Activated CD8-positive, alpha-beta T cell treated with anti-CD3 and anti-CD28 coated beads, Interleukin-2, amount 10 ng/mL, durations not matched to agents 7 days and 5 days (primary cell): ENCODE data around the gene HEMGN. TPM values are rescaled to one million over a fixed set of nuclear protein-coding genes. Genes with fewer than 3 reads are reported as not detected.
"Not testable (repeated sequence)": the region's sequence is repeated elsewhere in the genome, so short reads cannot be mapped to it uniquely, and the experiment has no call there.

Source experiments
- ATAC-seq: fragments of 150-1000 bp; cut with Tn5 transposase; one replicate; pipeline ENCODE4 v1.10.0; 2021; ENCODE audit warnings: moderate library complexity
- CTCF ChIA-PET: fragments of 350-600 bp; sonication (Branson Sonifier 250); formaldehyde crosslinking; loops from one replicate; lab custom pipeline; 2021; ENCODE audit warnings: antibody characterized with exemption; lab: Charles Lee
- POLR2A ChIA-PET: fragments of 350-600 bp; sonication (Branson Sonifier 250); formaldehyde crosslinking; loops from one replicate; lab custom pipeline; 2021; ENCODE audit warnings: antibody characterized with exemption; lab: Charles Lee
- DNase-seq: peaks from one replicate; pipeline ENCODE4 v3.0.0-alpha.2; 2020
- H3K27ac Mint-ChIP-seq: one replicate; pipeline ENCODE4 v1.8.0; 2021; ENCODE audit warnings: mild to moderate bottlenecking, mixed read lengths
- H3K27me3 Mint-ChIP-seq: one replicate; pipeline ENCODE4 v1.8.0; 2021; ENCODE audit warnings: low read depth, mixed read lengths
- H3K36me3 Mint-ChIP-seq: one replicate; pipeline ENCODE4 v1.8.0; 2021; ENCODE audit warnings: low read depth, mixed read lengths
- H3K4me1 Mint-ChIP-seq: one replicate; pipeline ENCODE4 v1.8.0; 2021; ENCODE audit warnings: low read depth, mixed read lengths
- H3K4me3 Mint-ChIP-seq: one replicate; pipeline ENCODE4 v1.8.0; 2021; ENCODE audit warnings: mild to moderate bottlenecking, mixed read lengths
- H3K9me3 Mint-ChIP-seq: one replicate; pipeline ENCODE4 v1.8.0; 2022; ENCODE audit warnings: mixed read lengths; ENCODE audit not compliant: insufficient read depth
- total RNA-seq, 2 experiments: library from RNA; stranded (reverse); gene quantifications; one replicate each; pipeline ENCODE4 v1.2.3, GENCODE V29; 2021

HEMGN gene
- total RNA-seq, 2 experiments from 2014 or later = 1.2 to 1.6 TPM

DNA sequence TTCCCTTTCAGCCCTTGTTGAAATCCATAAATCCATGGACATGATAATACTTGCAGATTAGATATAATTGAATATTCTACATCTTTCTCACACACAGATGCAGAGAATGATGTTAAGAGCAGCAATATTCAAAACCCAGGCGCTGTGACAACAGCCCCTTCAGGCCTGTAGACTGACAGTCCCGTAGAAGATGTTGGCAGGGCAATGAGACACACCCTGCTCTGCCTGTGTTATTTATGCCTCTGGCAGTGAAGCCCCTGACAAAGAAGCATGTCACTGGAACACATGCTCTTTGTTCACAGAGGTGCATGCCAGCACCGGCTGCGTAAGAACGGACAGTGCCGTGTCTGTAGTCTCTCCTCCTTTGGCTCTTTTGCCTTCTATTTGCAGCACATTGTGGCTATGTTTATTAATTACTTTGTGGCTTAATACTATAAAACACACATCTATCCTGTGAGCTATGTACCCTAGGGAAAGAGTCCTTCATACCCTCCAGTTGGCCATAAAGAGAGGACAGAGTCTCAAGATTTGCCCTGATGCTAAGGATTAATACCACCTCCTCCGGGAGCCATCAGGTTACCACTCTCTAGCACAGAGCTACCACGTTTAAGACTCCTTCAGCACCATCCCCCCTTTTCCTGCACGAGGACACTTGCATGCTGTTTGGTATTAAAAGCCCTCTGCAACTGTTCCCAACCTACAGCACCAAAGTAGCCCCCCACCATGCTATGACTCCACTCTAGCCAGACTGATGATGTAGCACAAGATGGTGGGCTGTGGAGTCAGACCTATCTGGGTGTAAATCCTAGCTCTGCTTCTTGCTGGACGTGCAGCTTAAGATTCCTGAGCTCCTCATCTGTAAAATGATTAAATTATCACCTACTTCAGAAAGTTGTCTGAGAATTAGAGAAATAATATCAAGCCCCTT is 43.2 kb upstream of the HEMGN start:
- ChIA-PET CTCF (interaction anchor here (0.8 to 4.3 kb wide), 8 partner anchors 10 to 59 kb away, joined by 3 to 58 read pairs (median 5); partner anchors contain the start of genes HEMGN and TRMO), POLR2A (interaction anchor here (0.6 to 10.3 kb wide), 3 partner anchors 59 to 89 kb away, joined by 3 to 110 read pairs (median 3); partner anchors contain the start of genes NANS and TRMO)
- ATAC-seq = no peak
- no peak for DNase-seq
- Mint-ChIP-seq H3K36me3 (peaks cover 9% of the 10 kb centered on the region), H3K4me1 (peaks cover 30% of the 10 kb centered on the region), H3K9me3 (no peaks in the 10 kb centered on the region), H3K27me3 (no peaks in the 10 kb centered on the region), H3K27ac (no peak overlapping the region), H3K4me3 (peak overlapping the region; percentile 84)

DNA sequence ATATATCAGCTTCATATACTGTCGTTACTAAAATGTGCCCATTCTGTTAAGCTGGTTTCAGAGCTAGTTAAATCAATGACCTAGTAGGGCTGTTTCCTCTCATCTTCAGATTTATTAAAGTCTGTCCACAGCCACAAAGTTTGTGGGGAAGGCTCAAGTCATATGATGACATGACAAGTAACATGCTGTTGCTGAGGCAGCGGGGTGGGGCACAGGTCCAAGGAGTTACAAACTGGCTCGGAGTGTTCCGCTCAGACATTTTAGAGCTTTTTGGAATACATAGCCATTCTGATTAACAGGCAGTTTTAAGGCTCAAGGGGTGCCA is 42.5 kb upstream of the HEMGN start:
- ChIA-PET POLR2A (interaction anchor here (10.3 kb wide), 1 partner anchor 59 kb away, joined by 110 read pairs; the partner anchor contains the start of gene TRMO), CTCF (interaction anchor here (0.6 to 2.0 kb wide), 6 partner anchors 11 to 90 kb away, joined by 3 to 21 read pairs (median 4); partner anchors contain the start of gene TRMO)
- H3K27ac Mint-ChIP-seq = no peak overlapping the region
- DNase-seq = no peak
- H3K27me3 Mint-ChIP-seq = no peaks in the 10 kb centered on the region
- peaks cover 3% of the 10 kb centered on the region for H3K36me3 Mint-ChIP-seq
- no peaks in the 10 kb centered on the region for H3K9me3 Mint-ChIP-seq
- ATAC-seq = no peak
- H3K4me1 Mint-ChIP-seq = peaks cover 24% of the 10 kb centered on the region
- no peak overlapping the region for H3K4me3 Mint-ChIP-seq

DNA sequence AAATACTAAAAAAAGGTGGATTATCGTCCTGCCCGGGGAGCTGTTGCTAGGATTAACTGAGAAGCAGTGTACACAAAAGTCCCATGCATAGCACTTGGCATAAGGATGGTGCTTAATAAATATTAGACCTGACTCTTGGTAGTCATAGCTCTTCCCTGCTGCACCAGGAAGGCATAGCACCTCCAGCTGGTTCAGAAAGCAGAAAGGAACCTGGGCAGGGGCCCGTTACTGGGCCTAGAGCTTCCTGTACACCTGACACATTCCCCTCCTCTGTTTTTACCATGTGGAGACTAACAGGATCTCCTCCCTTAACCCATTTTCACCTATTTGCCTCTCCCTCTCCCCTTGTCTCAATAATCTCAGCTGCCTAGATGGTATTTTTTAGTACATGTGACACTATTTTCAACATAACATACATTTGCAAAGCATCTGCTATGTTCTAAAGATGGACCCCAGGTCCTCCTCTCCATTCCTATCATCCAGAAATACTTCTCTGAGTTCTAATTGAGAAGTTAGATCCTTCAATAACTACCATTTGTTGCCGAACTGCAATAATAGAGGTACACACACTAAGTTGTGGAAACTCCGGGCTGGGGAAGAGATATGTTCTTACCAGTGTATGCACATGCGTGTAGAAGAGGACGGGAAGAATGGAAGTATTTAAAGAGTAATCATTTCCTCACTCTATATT is 42.0 kb upstream of the HEMGN start:
- DNase-seq (no peak), ATAC-seq (no peak)
- H3K27ac Mint-ChIP-seq = no peak overlapping the region
- H3K4me1 Mint-ChIP-seq = peaks cover 22% of the 10 kb centered on the region
- CTCF ChIA-PET = interaction anchor here (0.6 to 2.0 kb wide), 9 partner anchors 10 to 90 kb away, joined by 3 to 21 read pairs (median 4); partner anchors contain the start of gene TRMO
- POLR2A ChIA-PET = interaction anchor here (0.8 to 10.3 kb wide), 3 partner anchors 10 to 58 kb away, joined by 3 to 110 read pairs (median 3); partner anchors contain the start of gene TRMO
- no peaks in the 10 kb centered on the region for H3K27me3 Mint-ChIP-seq
- no peaks in the 10 kb centered on the region for H3K36me3 Mint-ChIP-seq
- no peak overlapping the region for H3K4me3 Mint-ChIP-seq
- no peaks in the 10 kb centered on the region for H3K9me3 Mint-ChIP-seq

DNA sequence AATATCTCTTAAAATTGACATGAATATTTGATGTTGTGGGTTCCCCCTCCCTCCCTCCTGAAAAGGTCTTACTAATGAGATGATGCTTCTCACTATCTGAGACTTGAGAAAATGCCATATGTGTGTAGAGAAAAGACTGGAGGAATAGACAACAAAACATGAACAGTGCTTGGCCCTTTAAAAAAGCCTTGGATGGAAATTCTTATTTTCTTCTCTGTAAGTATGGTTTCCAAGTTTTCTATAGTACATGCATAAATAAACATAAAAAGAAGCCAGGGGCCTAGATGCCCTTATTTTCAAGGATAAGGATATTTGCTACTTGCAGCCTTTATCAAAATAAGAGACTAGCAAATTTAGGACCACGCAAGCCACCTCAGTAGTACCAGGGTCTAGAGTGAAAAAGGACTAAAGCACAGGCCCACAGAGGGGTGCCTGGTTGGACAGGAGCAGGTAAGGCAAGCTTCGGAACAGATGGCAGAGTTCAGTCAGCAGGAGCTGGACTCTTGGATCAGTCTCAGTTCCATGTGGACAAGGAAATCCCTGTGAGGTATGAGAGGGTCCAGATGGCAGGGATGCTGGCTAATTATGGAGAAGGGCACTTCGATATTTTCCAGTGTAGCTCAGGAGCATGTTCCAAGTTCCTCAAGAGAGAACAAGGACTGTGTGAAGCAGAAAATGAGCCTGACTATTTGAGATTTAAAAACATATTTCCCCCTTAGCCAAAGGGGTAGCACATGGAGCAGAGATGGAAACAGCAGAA is 40.6 kb upstream of the HEMGN start:
- Mint-ChIP-seq H3K4me3 (no peak overlapping the region), H3K27me3 (no peaks in the 10 kb centered on the region), H3K36me3 (no peaks in the 10 kb centered on the region), H3K9me3 (no peaks in the 10 kb centered on the region), H3K27ac (no peak overlapping the region), H3K4me1 (peaks cover 22% of the 10 kb centered on the region)
- ATAC-seq (no peak), DNase-seq (no peak)
- POLR2A ChIA-PET = interaction anchor here (10.3 kb wide), 1 partner anchor 57 kb away, joined by 110 read pairs; the partner anchor contains the start of gene TRMO
- CTCF ChIA-PET = interaction anchor here (0.9 to 2.0 kb wide), 5 partner anchors 24 to 76 kb away, joined by 3 to 21 read pairs (median 5); partner anchors contain the start of gene TRMO

DNA sequence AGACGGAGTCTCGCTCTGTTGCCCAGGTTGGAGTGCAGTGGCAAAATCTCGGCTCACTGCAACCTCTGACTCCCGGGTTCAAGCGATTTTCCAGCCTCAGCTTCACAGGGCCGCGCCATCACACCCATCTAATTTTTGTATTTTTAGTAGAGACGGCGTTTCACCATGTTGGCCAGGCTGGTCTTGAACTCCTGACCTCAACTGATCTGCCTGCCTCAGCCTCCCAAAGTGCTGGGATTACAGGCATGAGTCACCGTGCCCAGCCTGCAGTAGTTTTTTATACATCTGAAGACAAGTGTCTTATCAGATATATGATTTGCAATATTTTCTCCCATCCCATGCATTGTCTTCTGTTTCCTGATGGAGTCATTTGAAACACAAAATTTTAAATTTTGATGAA is 38.7 kb upstream of the HEMGN start:
- POLR2A ChIA-PET, ATAC-seq, H3K27ac Mint-ChIP-seq, H3K36me3 Mint-ChIP-seq, H3K9me3 Mint-ChIP-seq, CTCF ChIA-PET, H3K27me3 Mint-ChIP-seq, DNase-seq, H3K4me3 Mint-ChIP-seq: not testable (repeated sequence)
- peaks cover 13% of the 10 kb centered on the region for H3K4me1 Mint-ChIP-seq

DNA sequence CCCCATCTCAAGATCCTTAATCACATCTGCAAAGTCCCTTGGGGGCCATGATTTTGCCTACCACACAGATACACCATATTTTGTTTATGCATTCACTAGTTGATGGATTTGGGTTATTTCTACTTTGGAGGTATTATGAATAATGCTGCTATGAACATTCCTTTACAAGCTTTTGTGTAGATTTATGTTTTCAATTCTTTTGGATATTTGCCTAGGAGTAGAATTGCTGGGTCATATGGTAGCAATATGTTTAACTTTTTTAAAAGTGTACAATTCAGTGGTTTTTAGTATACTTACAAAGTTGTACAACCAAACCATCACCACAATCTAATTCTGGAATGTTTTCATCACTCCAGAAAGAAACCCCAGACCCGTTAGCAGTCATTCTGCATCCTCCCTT is 37.4 kb upstream of the HEMGN start:
- H3K4me3 Mint-ChIP-seq = no peak overlapping the region
- POLR2A ChIA-PET = no interaction called here

DNA sequence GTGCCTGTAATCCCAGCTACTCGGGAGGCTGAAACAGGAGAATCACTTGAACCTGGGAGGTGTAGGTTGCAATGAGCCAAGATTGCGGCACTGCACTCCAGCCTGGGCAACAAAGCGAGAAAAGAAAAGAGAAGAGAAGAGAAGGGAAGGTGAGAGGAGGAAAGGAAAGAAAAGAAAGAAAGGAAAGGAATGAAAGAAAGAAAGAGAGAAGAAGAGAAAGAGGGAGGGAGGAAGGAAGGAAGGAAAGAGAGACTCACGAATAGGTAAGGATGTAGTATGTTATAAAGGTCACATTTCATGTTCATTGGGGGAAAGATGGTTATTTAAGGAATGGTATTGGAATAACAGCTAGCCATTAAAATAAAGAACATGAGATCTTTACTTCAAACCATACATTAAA is 34.8 kb upstream of the HEMGN start:
- Mint-ChIP-seq H3K27me3 (peaks cover 4% of the 10 kb centered on the region), H3K36me3 (no peaks in the 10 kb centered on the region), H3K27ac (no peak overlapping the region), H3K9me3 (no peaks in the 10 kb centered on the region), H3K4me3 (no peak overlapping the region), H3K4me1 (peaks cover 12% of the 10 kb centered on the region)
- CTCF ChIA-PET = interaction anchor here (1.5 to 2.2 kb wide), 5 partner anchors 9 to 83 kb away, joined by 3 to 12 read pairs (median 5); partner anchors contain the start of gene TRMO
- ATAC-seq = no peak
- DNase-seq = no peak
- POLR2A ChIA-PET = interaction anchor here (2.3 kb wide), 1 partner anchor 11 kb away, joined by 15 read pairs; the partner anchor contains the start of gene ANP32B

More for the DNA sequence above, 37.4 kb upstream of the HEMGN start:
- H3K27me3 Mint-ChIP-seq = peaks cover 4% of the 10 kb centered on the region
- DNase-seq = no peak
- no peak overlapping the region for H3K27ac Mint-ChIP-seq
- peaks cover 10% of the 10 kb centered on the region for H3K4me1 Mint-ChIP-seq
- H3K36me3 Mint-ChIP-seq = no peaks in the 10 kb centered on the region
- no peak for ATAC-seq
- H3K9me3 Mint-ChIP-seq = no peaks in the 10 kb centered on the region
- CTCF ChIA-PET = no interaction called here

DNA sequence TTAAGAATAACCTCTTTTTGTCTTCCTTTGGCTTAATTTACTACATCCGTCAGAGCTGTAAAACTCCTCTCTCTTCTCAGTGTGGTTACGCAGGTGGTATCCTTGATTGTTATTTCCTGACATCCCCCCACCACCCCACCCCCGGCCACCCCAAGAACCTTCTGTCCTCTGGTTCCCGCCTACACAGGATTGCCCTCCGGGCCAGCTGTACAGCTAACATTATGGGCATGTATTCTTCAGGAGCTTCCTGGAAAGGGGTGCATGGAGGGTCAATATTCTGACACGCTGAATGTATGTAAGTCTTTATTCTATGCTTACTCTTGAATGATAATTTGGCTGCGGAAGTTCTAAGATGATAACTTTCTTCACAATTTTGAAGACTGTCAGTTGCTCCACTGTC is 32.2 kb upstream of the HEMGN start:
- CTCF ChIA-PET = interaction anchor here (1.0 to 1.3 kb wide), 3 partner anchors 15 to 46 kb away, joined by 3 to 4 read pairs (median 4); no protein-coding TSS in a partner anchor
- Mint-ChIP-seq H3K9me3 (no peaks in the 10 kb centered on the region), H3K4me3 (no peak overlapping the region), H3K4me1 (peaks cover 12% of the 10 kb centered on the region), H3K36me3 (no peaks in the 10 kb centered on the region), H3K27ac (peak overlapping the region; percentile 37), H3K27me3 (peaks cover 13% of the 10 kb centered on the region)
- ATAC-seq (no peak), DNase-seq (no peak)
- POLR2A ChIA-PET = interaction anchor here (1.0 to 1.4 kb wide), 3 partner anchors 9 to 49 kb away, joined by 3 to 4 read pairs (median 3); partner anchors contain the start of gene TRMO

DNA sequence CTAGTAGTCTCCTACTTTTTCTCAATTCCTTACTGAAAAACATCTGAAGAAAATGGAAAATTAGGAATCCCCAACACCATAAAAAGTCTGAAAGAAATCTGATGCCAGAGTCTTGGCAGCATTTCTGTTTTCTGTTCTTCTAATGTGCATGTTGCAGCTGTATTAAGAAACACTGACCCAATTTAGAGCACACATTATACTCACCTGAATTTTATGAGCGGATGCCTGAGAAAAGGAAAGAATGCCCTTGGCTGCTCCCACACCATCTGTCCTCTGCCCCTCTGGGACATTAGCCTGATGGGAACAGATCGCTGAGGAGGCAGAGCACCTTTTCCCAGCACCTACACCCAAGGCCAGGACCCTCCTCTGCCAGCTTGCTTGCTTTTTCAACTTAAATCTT is 31.0 kb upstream of the HEMGN start:
- Mint-ChIP-seq H3K4me1 (peaks cover 12% of the 10 kb centered on the region), H3K36me3 (no peaks in the 10 kb centered on the region), H3K4me3 (no peak overlapping the region), H3K9me3 (no peaks in the 10 kb centered on the region), H3K27me3 (peaks cover 13% of the 10 kb centered on the region), H3K27ac (no peak overlapping the region)
- ChIA-PET POLR2A (no interaction called here), CTCF (interaction anchor here (1.3 kb wide), 3 partner anchors 9 to 45 kb away, joined by 3 to 4 read pairs (median 4); no protein-coding TSS in a partner anchor)
- ATAC-seq = no peak
- DNase-seq = no peak

DNA sequence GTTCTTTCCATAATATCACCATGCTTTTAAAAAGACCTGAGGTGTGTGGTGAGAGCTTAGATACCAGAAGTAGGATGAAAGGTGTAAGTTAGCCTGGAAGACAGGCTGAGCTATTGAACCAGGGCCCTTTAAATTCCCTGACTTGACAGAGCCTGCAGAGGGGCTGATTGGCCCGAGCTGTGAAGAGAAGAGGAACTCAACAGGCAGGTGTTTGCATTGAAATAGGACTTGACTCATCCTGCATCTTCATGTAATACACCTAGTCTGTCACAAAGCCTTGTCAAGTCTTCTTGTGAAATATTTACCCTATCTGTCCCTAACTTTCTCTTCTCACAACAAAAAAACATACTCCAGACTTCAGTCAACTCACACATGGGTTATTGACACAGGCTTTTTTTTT is 28.5 kb upstream of the HEMGN start:
- POLR2A ChIA-PET = interaction anchor here (0.7 kb wide), 1 partner anchor 25 kb away, joined by 3 read pairs; no protein-coding TSS in a partner anchor
- CTCF ChIA-PET = interaction anchor here (1.0 to 1.6 kb wide), 2 partner anchors 42 to 44 kb away, joined by 3 to 5 read pairs; partner anchors contain the start of gene TRMO
- DNase-seq (no peak), ATAC-seq (no peak)
- peaks cover 12% of the 10 kb centered on the region for H3K4me1 Mint-ChIP-seq
- H3K36me3 Mint-ChIP-seq = no peaks in the 10 kb centered on the region
- no peak overlapping the region for H3K27ac Mint-ChIP-seq
- no peak overlapping the region for H3K4me3 Mint-ChIP-seq
- H3K9me3 Mint-ChIP-seq = no peaks in the 10 kb centered on the region
- peaks cover 13% of the 10 kb centered on the region for H3K27me3 Mint-ChIP-seq
